RPMI8226 (cell line): ENCODE data around the gene RFX3.

Source experiments
- DNase-seq: peaks from one replicate; pipeline ENCODE4 v3.0.0-alpha.2; 2015

The RFX3 gene

DNA sequence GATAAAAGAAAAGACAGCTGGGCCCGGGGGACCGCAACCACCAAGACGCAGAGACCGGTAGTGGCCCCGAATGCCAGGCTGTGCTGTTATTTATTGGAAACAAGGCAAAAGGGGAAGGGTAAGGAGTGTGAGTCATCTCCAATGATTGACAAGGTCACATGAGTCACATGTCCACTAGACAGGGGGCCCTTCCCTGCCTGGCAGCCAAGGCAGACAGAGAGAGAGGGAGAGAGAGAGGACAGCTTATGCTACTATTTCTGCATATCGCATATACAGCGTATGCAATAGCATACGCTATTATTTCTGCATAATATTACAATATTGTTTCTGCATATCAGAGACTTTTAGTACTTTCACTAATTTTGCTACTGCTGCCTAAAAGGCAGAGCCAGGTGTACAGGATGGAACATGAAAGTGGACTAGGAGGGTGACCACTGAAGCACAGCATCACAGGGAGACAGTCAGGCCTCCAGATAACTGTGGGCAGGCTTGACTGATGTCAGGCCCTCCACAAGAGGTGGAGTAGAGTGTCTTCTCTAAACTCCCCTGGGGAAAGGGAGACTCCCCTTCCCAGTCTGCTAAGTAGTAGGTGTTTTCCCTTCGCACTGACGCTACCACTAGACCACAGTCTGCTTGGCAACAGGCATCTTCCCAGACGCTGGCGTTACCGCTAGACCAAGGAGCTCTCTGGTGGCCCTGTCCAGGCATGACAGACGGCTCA is 50.3 kb downstream of the RFX3 start:
- DNase-seq, result no peak

GRCh38 chr9:3474821-3475220 is 51.0 kb downstream of the RFX3 start:
- no peak for DNase-seq

DNA sequence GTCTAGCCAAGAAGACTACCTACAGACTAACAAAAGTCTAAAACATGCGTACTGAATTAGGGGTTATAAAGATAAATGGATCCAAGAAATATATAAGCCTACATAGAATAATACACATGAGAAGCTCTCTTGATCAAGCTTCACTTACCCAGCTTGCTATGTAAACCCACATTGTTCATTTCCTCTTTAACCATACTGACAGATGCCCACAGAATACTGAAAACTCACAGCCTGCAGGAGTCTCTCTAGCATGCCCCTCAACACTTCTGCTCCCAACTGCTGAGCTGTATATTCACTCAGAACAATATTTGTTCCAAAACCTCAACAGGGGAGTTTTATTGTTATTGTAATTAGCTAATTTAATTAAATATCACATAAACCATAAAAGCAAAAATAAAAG is 52.4 kb downstream of the RFX3 start:
- DNase-seq, result no peak

DNA sequence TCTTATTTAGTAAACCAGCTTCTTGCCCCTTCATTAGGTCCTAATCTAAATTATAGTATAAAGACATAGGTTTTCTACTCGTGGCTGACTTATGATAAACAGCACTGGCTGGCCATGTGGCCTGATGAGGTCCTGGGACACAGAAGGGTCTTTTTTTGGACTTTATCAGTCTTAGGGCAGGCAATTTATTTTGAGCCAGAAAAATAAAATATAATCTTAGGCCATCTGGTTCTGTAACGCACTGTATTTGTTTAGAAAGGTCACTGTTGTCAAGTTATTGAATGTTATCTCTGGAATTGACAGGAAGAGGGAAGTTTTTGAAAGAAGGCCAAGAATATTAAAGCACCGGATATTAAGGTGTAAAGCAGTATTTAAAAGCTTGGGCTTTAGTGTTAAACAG is 53.9 kb downstream of the RFX3 start:
- no peak for DNase-seq

- no peak for DNase-seq
Measured at GRCh38 chr9:3468421-3469205, 57.2 kb downstream of the RFX3 start.

- DNase-seq, result peak; percentile 66
Measured at GRCh38 chr9:3467593-3468219, 58.1 kb downstream of the RFX3 start.

DNA sequence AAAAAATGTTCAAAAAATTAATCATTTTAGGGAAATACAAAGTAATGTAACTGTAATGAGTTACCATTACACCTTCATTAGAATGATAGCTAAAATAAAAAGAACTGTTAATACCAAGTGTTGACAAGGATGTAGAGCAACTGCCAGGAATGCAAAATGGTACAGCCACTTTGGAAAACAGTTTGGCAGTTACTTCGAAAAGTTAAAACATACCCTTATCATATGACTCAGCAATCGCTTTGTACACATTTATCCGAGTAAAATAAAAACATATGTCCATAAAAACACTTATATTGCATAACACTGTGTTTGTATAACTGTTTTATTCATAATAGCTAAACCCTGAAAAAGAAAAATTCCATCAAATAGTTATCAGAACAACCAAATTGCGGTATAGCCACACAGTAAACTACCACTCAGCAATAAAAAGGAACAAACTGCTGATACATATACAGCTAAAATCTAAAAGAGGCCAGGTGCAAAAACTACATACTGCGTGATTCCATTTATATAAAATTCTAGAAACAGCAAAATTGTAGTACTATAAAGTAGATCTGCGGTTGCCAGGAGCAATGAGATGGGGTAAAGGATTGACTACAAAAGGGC is 61.7 kb downstream of the RFX3 start:
- DNase-seq, result no peak

DNA sequence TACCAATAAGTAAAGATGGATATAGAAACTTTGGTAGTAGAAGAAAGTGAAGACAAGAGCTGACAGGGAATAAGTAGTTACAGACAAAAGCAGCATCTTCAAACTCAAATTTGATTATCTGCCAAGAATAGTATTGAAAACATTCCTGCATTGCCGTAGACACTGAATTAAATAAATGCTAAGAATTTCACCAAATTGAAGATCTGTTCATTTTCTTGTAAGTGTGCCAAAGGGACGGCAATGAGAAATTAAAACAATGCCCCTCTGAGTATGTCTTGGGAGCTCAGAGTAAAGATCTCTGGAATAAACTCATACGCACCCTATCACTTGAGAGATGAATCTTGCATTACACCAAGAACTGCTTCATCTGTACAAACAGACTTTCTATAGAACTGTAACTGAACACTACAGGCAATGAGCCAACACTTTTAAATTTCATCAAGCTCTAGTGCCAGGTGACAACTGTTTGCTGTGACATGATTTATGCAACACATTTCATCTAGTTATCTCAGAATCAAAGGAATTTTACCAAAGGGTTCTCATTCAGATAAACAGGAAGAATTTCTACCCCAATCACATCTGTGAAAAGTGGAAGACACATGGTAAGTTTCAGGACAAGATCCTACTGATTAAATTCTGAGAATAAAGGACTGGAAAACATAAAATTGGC is 66.9 kb downstream of the RFX3 start:
- no peak for DNase-seq

- DNase-seq, result no peak
Measured at GRCh38 chr9:3457175-3457574, 68.6 kb downstream of the RFX3 start.

- DNase-seq, result no peak
Measured at GRCh38 chr9:3455717-3456116, 70.1 kb downstream of the RFX3 start.

GRCh38 chr9:3455094-3455493 is 70.7 kb downstream of the RFX3 start:
- no peak for DNase-seq

- DNase-seq, result no peak
Measured at GRCh38 chr9:3451956-3452355, 73.8 kb downstream of the RFX3 start.

GRCh38 chr9:3447788-3448187 is 78.0 kb downstream of the RFX3 start:
- DNase-seq, result no peak

- DNase-seq, result no peak
Measured at GRCh38 chr9:3447143-3447542, 78.7 kb downstream of the RFX3 start.

DNA sequence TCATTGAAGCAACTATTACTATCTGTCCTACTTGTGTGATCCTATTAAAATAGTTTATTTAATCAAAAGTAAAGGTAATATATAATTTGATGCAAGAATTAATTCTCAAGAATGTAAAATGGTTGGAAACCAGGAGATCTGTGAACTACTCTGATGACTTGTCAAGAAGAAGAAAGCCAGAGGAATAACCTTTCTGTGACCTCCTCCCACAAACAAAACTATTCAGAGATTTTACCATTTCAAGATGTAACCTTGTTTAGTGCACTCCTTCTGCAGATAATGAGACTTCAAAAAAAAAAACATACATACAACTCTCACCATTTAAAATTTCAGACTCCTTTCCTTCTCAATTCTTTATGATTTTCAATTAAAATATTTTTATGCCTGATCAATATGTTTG is 79.5 kb downstream of the RFX3 start:
- no peak for DNase-seq

DNA sequence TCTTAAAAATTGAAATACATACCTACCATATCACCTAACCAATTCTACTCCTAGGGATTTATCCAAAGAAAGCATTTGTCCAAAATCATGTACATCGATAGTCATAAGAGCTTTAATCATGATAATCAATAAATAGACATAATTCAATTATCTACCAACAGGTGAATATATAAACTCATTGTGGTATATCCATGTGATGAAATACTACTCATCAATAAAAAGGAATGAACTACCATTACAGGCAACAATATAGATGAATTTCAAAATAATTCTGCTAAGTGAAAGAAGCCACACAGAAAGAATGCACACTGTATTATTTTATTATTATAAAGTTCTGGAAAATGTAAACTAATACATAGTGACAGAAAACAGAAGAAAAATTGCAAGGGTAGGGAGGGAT is 81.8 kb downstream of the RFX3 start:
- no peak for DNase-seq

- DNase-seq, result peak; percentile 45
Measured at GRCh38 chr9:3441197-3441816, 84.5 kb downstream of the RFX3 start.

DNA sequence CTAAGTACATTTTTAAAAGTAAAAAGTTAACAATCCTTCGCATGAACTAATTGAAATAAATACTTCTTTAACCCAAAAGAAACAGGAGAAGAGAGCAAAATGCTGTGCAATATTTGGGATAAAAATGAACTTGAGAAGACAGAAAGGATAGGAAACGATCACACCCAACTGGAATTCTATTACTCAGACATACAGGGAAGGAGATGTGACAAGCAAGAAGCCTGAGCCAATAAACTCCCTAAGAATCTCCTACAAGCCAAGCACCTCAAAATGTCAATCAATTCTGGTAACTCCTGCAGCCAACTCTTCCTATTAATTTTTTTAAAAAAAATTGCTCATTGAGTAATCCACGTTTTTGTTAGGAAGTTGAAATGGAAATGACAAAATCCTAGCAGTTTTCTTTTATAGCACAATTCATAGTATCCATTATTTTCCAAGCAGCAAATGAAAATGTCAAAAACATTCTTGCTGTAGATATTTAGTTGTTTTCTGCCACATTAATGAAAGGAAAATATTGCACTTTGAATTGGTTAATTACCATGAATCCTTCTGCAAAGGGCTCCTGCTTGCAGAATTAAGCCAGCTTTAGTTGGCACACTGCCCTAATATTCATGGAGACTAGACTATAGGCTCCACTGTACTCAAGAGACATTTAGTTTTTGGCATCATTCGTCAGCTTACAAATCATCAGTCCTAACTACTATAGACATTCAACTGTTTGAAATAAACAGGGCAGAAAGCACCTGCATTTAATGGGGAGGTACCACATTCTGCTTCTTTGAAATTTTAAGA is 89.0 kb downstream of the RFX3 start:
- no peak for DNase-seq

- DNase-seq, result no peak
Measured at GRCh38 chr9:3435732-3436131, 90.1 kb downstream of the RFX3 start.

GRCh38 chr9:3434594-3434993 is 91.2 kb downstream of the RFX3 start:
- DNase-seq, result no peak

DNA sequence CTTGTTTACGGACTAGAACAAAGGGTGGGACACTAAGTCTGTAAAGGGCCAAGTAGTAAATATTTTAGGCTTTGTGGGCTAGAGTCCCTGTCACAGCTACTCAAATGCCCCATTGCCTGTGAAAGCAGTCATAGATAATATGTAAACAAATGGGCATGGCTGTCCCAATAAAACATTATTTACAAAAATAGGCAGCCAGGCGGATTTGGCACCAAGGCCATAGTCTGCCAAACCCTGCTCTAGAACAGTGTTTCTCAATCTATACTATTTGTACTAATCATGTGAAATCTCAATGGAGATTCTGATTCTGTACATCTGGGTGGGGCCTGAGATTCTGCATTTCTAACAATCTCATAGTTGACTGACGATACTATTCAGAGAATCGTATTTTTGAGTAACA is 92.0 kb downstream of the RFX3 start:
- no peak for DNase-seq

DNA sequence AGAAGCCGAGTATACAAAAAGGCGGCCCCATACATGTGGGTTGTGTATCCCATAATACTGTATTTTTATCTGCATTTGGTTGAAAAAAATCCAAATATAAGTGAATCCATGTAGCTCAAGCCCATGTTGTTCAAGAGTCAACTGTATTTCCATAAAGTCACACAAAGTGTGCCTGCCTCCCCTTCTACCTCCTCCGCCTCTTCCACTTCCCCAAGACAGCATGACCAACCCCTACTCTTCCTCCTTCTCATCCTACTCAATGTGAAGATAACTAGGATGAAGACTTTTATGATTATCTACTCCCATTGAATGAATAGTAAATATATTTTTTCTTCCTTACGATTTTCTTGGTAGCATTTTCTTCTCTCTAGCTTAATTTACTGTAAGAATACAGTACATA is 92.7 kb downstream of the RFX3 start:
- DNase-seq, result no peak
